Endothelial cell (in vitro differentiated cells): ENCODE measurements around the gene MAD1L1. TPM values are rescaled to one million over a fixed set of nuclear protein-coding genes. Genes with fewer than 3 reads are reported as not detected.

ENCODE experiments used
- DNase-seq: peaks from one replicate; pipeline ENCODE4 v3.0.0; 2021; ENCODE audit warnings: low spot score
- H3K27ac Mint-ChIP-seq: one replicate; pipeline ENCODE4 v1.8.0; 2021; ENCODE audit warnings: mixed read lengths, inconsistent platforms; ENCODE audit not compliant: unreplicated experiment
- H3K27me3 Mint-ChIP-seq: one replicate; pipeline ENCODE4 v1.8.0; 2021; ENCODE audit warnings: mild to moderate bottlenecking, moderate library complexity, mixed read lengths, inconsistent platforms; ENCODE audit not compliant: unreplicated experiment
- H3K36me3 Mint-ChIP-seq: one replicate; pipeline ENCODE4 v1.8.0; 2021; ENCODE audit warnings: mild to moderate bottlenecking, low read depth, mixed read lengths, inconsistent platforms; ENCODE audit not compliant: unreplicated experiment
- H3K4me1 Mint-ChIP-seq: one replicate; pipeline ENCODE4 v1.8.0; 2021; ENCODE audit warnings: mild to moderate bottlenecking, mixed read lengths, inconsistent platforms; ENCODE audit not compliant: unreplicated experiment
- H3K4me3 Mint-ChIP-seq: one replicate; pipeline ENCODE4 v1.8.0; 2021; ENCODE audit warnings: mild to moderate bottlenecking, mixed read lengths, inconsistent platforms; ENCODE audit not compliant: unreplicated experiment
- H3K9me3 Mint-ChIP-seq: one replicate; pipeline ENCODE4 v1.8.0; 2021; ENCODE audit warnings: mixed read lengths, inconsistent platforms; ENCODE audit not compliant: unreplicated experiment
- total RNA-seq: library from RNA; stranded (reverse); fragmentation: NEBNext Ultra II Directional; extraction: Animal tissue kit (Norgen Biotek cat#: 25700); gene quantifications from one replicate; pipeline ENCODE4 v1.2.1, GENCODE V29; 2021; ENCODE audit not compliant: unreplicated experiment
- TF ChIP-seq, protein P1 (sequence below): fragments of 200-600 bp; sonication (generic); IDR thresholded peaks from one replicate; pipeline ENCODE4 v1.5.0; 2021; ENCODE audit warnings: antibody characterized with exemption; ENCODE audit not compliant: unreplicated experiment

The MAD1L1 gene
- total RNA-seq, 1 donor from 2014 or later: 43.3 TPM

DNA sequence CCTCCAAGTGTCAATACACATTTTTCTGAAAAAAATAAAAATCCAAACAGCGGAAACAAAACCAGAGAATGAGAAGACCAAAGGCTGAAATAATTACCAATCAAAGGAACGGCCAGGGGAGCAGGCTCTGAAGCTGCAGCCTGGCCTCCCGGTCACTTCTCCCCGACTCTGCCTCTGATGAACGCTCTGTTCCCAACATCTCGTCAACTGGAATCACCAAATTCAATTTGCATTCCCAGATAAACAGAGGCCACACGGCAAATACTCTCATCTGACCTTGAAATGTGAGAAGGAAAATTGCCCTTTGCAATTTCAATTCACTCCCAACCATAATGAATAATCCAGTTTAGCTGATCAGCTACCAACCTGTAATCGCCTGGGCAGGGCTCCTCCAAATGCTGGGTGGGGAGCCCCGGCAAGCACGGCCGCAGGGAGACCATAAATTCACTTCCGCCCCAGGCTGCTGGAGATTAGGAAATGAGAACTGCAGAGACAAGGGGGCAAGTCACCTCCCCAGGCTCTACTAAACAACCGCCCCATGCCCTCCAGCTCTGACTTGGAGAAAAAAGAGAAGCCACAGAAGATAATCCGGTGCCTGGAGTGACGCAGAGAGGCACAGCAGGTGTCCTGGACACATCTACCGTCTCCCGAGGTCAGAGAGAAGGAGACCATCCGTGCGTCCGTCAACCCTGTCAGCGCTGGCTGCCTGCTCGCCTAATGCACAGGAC lies 153.2 kb downstream of the MAD1L1 start:
- no peaks in the 10 kb centered on the region for H3K9me3 Mint-ChIP-seq

DNA sequence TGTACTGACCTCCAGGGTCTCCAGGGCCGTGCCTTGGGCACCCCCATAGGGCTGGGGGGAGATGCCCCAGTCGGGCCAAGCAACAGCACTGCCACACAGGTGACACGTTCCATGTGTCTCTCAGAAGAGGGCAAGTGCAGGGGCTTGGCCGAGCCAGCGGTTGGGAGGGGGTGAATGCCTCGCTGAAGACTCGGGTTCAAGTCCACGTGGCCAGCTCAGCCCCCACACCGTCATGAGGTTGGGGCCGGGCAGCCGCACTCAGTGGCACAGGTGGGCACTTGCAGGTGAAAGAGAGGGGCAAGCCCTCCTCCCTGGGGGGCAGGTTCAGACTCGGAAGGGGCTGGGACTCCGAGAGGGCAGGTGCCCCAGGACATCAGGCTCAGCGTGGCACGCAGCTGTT lies 153.8 kb downstream of the MAD1L1 start:
- TF ChIP-seq, protein P1, sequence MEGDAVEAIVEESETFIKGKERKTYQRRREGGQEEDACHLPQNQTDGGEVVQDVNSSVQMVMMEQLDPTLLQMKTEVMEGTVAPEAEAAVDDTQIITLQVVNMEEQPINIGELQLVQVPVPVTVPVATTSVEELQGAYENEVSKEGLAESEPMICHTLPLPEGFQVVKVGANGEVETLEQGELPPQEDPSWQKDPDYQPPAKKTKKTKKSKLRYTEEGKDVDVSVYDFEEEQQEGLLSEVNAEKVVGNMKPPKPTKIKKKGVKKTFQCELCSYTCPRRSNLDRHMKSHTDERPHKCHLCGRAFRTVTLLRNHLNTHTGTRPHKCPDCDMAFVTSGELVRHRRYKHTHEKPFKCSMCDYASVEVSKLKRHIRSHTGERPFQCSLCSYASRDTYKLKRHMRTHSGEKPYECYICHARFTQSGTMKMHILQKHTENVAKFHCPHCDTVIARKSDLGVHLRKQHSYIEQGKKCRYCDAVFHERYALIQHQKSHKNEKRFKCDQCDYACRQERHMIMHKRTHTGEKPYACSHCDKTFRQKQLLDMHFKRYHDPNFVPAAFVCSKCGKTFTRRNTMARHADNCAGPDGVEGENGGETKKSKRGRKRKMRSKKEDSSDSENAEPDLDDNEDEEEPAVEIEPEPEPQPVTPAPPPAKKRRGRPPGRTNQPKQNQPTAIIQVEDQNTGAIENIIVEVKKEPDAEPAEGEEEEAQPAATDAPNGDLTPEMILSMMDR: no peak
- DNase-seq: no peak
- Mint-ChIP-seq H3K4me1 (peaks cover 9% of the 10 kb centered on the region), H3K27me3 (peaks cover 3% of the 10 kb centered on the region), H3K4me3 (no peak overlapping the region), H3K27ac (no peak overlapping the region), H3K36me3 (peaks cover 13% of the 10 kb centered on the region), H3K9me3 (no peaks in the 10 kb centered on the region)

More for the DNA sequence above, 153.2 kb downstream of the MAD1L1 start:
- H3K36me3 Mint-ChIP-seq: peaks cover 13% of the 10 kb centered on the region
- no peak overlapping the region for H3K4me3 Mint-ChIP-seq
- TF ChIP-seq, protein P1: no peak
- no peak overlapping the region for H3K27ac Mint-ChIP-seq
- no peak for DNase-seq
- H3K27me3 Mint-ChIP-seq: peaks cover 3% of the 10 kb centered on the region
- H3K4me1 Mint-ChIP-seq: peaks cover 11% of the 10 kb centered on the region

DNA sequence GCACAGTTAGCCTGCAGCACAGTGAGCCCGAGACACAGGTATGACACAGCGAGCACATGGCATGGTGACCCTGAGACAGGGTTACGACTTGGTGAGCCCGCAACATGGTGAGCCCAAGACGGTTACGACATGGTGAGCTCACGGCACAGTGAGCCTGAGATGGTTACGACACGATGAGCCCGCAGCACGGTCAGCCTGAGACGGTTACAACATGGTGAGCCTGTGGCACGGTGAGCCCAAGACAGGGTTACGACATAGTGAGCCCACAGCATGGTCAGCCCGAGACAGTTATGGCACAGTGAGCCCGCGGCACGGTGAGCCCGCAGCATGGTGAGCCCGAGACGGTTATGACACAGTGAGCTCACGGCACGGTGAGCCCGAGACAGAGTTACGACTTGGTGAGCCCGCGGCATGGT lies 156.1 kb downstream of the MAD1L1 start:
- peaks cover 8% of the 10 kb centered on the region for H3K27me3 Mint-ChIP-seq
- H3K4me1 Mint-ChIP-seq: peaks cover 13% of the 10 kb centered on the region
- H3K27ac Mint-ChIP-seq: no peak overlapping the region

DNA sequence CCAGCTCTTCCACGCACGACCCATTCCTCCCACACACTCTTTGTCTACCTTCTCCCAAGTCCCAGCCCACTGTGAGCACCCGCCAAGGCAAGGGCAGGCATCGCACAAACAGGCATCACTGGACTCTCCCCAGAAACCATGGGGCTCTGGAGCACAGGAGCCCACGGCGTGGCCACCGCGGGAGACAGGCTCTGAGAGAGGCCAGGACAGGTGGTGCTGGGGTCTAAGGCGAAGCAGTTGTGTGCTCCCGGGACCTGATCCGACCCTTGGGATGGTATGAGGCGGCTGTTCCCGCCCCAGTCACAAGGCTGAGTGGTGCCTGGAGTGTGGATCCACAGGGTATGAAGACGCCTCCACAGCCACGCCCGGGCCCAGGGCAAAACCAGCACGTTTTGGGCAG lies 156.9 kb downstream of the MAD1L1 start:
- no peak for DNase-seq
- TF ChIP-seq, protein P1: no peak
- Mint-ChIP-seq H3K36me3 (peaks cover 9% of the 10 kb centered on the region), H3K4me1 (peaks cover 13% of the 10 kb centered on the region), H3K27ac (no peak overlapping the region), H3K4me3 (no peak overlapping the region), H3K27me3 (peaks cover 8% of the 10 kb centered on the region), H3K9me3 (no peaks in the 10 kb centered on the region)

More for the DNA sequence above, 156.1 kb downstream of the MAD1L1 start:
- no peak for DNase-seq
- TF ChIP-seq, protein P1: no peak
- H3K9me3 Mint-ChIP-seq: no peaks in the 10 kb centered on the region
- H3K4me3 Mint-ChIP-seq: no peak overlapping the region
- H3K36me3 Mint-ChIP-seq: peaks cover 9% of the 10 kb centered on the region

DNA sequence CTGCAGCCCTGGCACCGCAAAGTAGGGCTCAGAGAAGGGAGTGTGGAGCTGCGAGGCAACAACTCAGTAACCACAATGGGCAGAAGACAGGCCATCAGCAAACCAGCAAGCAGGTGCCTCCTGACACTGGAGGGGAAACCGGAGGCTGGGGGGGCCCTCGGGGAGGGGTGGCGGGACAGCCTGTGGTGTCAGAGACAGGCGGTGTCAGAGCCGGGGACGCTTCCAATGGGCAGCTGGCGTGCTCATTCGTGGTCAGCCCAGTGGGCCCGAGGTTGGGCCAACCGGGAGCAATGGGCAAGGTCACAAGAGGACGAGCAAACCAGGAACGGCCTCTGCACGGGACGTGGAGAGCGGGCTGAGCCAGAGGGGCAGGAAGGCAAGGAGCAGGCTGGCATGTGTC lies 158.1 kb downstream of the MAD1L1 start:
- DNase-seq: no peak
- peaks cover 8% of the 10 kb centered on the region for H3K27me3 Mint-ChIP-seq
- H3K36me3 Mint-ChIP-seq: peaks cover 9% of the 10 kb centered on the region
- TF ChIP-seq, protein P1: no peak
- H3K27ac Mint-ChIP-seq: no peak overlapping the region
- no peak overlapping the region for H3K4me3 Mint-ChIP-seq
- H3K9me3 Mint-ChIP-seq: no peaks in the 10 kb centered on the region
- peaks cover 12% of the 10 kb centered on the region for H3K4me1 Mint-ChIP-seq
